Neutrophil (primary cell): ENCODE data around the gene CLCA4.
"Not testable (repeated sequence)": the region's sequence is repeated elsewhere in the genome, so short reads cannot be mapped to it uniquely, and the experiment has no call there.

Source experiments
- H3K27ac ChIP-seq: fragments of 200-600 bp; sonication (generic); 2 replicates; pipeline ENCODE4 v1.5.1; 2016; ENCODE audit warnings: mild to moderate bottlenecking, moderate library complexity
- H3K27me3 ChIP-seq: fragments of 200-600 bp; sonication (generic); 2 replicates; pipeline ENCODE4 v1.6.0; 2016; ENCODE audit warnings: mild to moderate bottlenecking
- H3K36me3 ChIP-seq: fragments of 200-600 bp; sonication (generic); 2 replicates; pipeline ENCODE4 v1.5.1; 2017
- H3K4me1 ChIP-seq, 2 experiments: fragments of 200-600 bp in 1 of 2; sonication (generic) in 1 of 2; 1 replicate in 1 of 2; 2 replicates in 1 of 2; pipeline versions ENCODE4 v1.5.1 to v1.6.1; 2013 to 2016; ENCODE audit warnings: low read depth in 1 of 2, low read length in 1 of 2, mild to moderate bottlenecking in 1 of 2, moderate library complexity in 1 of 2; ENCODE audit not compliant: control insufficient read depth in 1 of 2, insufficient read depth in 1 of 2
- H3K4me3 ChIP-seq, 2 experiments: fragments of 200-600 bp in 1 of 2; sonication (generic) in 1 of 2; 1 replicate in 1 of 2; 2 replicates in 1 of 2; pipeline ENCODE4 v1.5.1; 2013 to 2016; ENCODE audit warnings: low read depth in 1 of 2, low read length in 1 of 2, mild to moderate bottlenecking in 1 of 2, moderate library complexity in 1 of 2
- H3K9me3 ChIP-seq: fragments of 200-600 bp; sonication (generic); 2 replicates; pipeline ENCODE4 v1.5.1; 2016
- CTCF ChIP-seq: fragments of 200-600 bp; sonication (generic); IDR thresholded peaks from 2 replicates; pipeline ENCODE4 v1.5.1; 2016; ENCODE audit warnings: antibody characterized with exemption

Gene CLCA4

GRCh38 chr1:86546787-86547221 is at the start of gene CLCA4:
Gene CLCA4 (plus strand): TSS chr1:86547078. CDS start chr1:86547120, 42 bp downstream.
- Histone ChIP-seq H3K4me1 (no peaks in the 10 kb centered on the region), H3K9me3 (no peaks in the 10 kb centered on the region), H3K27ac (no peak within 1 kb of the TSS), H3K4me3 (no peak within 1 kb of the TSS), H3K27me3 (no peaks in the 10 kb centered on the region), H3K36me3 (no peaks in the 10 kb centered on the region)
- no peak for TF ChIP-seq CTCF

GRCh38 chr1:86498281-86498680 is 48.6 kb upstream of the CLCA4 start:
- no peak for TF ChIP-seq CTCF
- Histone ChIP-seq H3K4me3 (no peak overlapping the region), H3K4me1 (peaks cover 0 to 5% of the 10 kb centered on the region in 2 experiments), H3K27ac (no peak overlapping the region), H3K9me3 (no peaks in the 10 kb centered on the region), H3K36me3 (no peaks in the 10 kb centered on the region), H3K27me3 (no peaks in the 10 kb centered on the region)

- TF ChIP-seq CTCF: peak; percentile 81
- Histone ChIP-seq H3K4me3 (no peak overlapping the region), H3K9me3 (no peaks in the 10 kb centered on the region), H3K36me3 (no peaks in the 10 kb centered on the region), H3K27me3 (peaks cover 10% of the 10 kb centered on the region), H3K4me1 (peaks cover 0 to 13% of the 10 kb centered on the region in 2 experiments), H3K27ac (no peak overlapping the region)
These were observed 46.8 kb upstream of the CLCA4 start for GRCh38 chr1:86499987-86500593.

- no peak for TF ChIP-seq CTCF
- Histone ChIP-seq H3K9me3 (no peaks in the 10 kb centered on the region), H3K27me3 (peaks cover 10% of the 10 kb centered on the region), H3K27ac (no peak overlapping the region), H3K36me3 (no peaks in the 10 kb centered on the region), H3K4me1 (peaks cover 0 to 13% of the 10 kb centered on the region in 2 experiments), H3K4me3 (no peak overlapping the region)
These were observed 46.2 kb upstream of the CLCA4 start for GRCh38 chr1:86500714-86501113.

- not testable (repeated sequence) for H3K4me3 ChIP-seq, H3K9me3 ChIP-seq, H3K27ac ChIP-seq, H3K36me3 ChIP-seq
- Histone ChIP-seq H3K4me1 (peaks cover 0 to 13% of the 10 kb centered on the region in 2 experiments), H3K27me3 (peaks cover 10% of the 10 kb centered on the region)
These were observed 44.7 kb upstream of the CLCA4 start for GRCh38 chr1:86502125-86502646.

GRCh38 chr1:86502721-86503405 is 44.0 kb upstream of the CLCA4 start:
- Histone ChIP-seq H3K27ac (no peak overlapping the region), H3K4me3 (no peak overlapping the region), H3K4me1 (peaks cover 0 to 13% of the 10 kb centered on the region in 2 experiments), H3K27me3 (peaks cover 10% of the 10 kb centered on the region), H3K9me3 (no peaks in the 10 kb centered on the region), H3K36me3 (no peaks in the 10 kb centered on the region)
- TF ChIP-seq CTCF: no peak
